Measurements from ENCODE around the gene SPATA31E1.

- TF ChIP-seq CTCF (IDR thresholded peaks at IDR 0.05) (no peak), POLR2A (IDR thresholded peaks at IDR 0.05) (no peak)
Measured at GRCh38 chr9:87836536-87836935, 46.1 kb upstream of the SPATA31E1 start.
